ENCODE data around the gene DPP3. TPM values are rescaled to one million over a fixed set of nuclear protein-coding genes. Genes with fewer than 3 reads are reported as not detected.
"Not testable (repeated sequence)": the region's sequence is repeated elsewhere in the genome, so short reads cannot be mapped to it uniquely, and the experiment has no call there.

The DPP3 gene
- total RNA-seq, 2 donors from 2014 or later = 77.4 to 122 TPM

DNA sequence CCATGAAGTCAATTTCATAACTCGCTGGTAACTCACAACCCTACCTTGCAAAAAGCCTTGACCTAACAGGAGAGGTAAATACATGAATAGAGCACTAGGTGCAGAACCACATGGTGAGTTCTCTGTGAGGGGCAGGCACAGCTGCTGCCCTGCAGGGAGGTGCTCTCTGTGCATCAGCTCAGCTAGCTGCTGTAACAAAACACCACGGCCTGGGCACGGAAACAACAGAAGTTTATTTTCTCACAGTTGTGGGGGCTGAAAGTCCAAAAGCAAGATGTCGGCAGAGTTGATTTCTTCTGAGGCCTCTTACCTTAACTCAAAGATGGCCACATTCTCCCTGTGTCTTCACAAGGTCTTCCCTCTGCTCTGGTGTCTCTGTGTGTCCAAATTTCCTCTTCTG is 28.6 kb upstream of the DPP3 start:
- no peak overlapping the region for H3K4me3 Mint-ChIP-seq
- H3K4me1 Mint-ChIP-seq (ENCODE audit: low read depth in 2 of 2) = peaks cover 13 to 17% of the 10 kb centered on the region in 2 donors
- peaks cover 3 to 27% of the 10 kb centered on the region in 2 donors for H3K27me3 Mint-ChIP-seq
- H3K9me3 Mint-ChIP-seq = no peaks in the 10 kb centered on the region
- DNase-seq (ENCODE audit: low spot score) = no peak
- H3K36me3 Mint-ChIP-seq = no peaks in the 10 kb centered on the region
- no peak for ATAC-seq
- H3K27ac Mint-ChIP-seq = no peak overlapping the region

- Mint-ChIP-seq H3K27me3 (peaks cover 9 to 22% of the 10 kb centered on the region in 2 donors), H3K36me3 (no peaks in the 10 kb centered on the region), H3K27ac (no peak overlapping the region), H3K4me1 (ENCODE audit: low read depth in 2 of 2) (peaks cover 13 to 17% of the 10 kb centered on the region in 2 donors), H3K9me3 (no peaks in the 10 kb centered on the region), H3K4me3 (no peak overlapping the region)
- ATAC-seq = no peak
- DNase-seq (ENCODE audit: low spot score) = no peak
Observed at GRCh38 chr11:66454247-66454646, 26.0 kb upstream of the DPP3 start.

DNA sequence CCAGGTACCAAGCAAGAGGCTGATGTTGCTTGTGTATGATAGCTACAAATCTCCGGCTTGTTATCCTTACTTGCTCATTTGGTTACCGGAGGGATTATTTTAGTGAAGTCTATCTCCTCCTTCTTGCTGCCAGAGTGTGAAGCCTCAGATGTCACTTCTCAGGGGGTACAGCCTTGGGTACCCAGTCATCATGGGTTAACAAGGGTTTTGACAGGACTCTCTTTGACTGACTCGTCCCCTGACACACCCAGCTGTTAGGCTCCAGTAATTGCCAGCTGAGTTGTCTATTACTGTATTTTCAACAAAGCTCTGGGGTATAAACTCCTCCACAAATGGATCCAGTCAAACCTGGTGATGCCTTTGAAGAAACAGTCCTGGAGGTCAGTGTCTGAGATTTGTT is 25.4 kb upstream of the DPP3 start:
- peaks cover 9 to 22% of the 10 kb centered on the region in 2 donors for H3K27me3 Mint-ChIP-seq
- no peak overlapping the region for H3K4me3 Mint-ChIP-seq
- no peaks in the 10 kb centered on the region for H3K9me3 Mint-ChIP-seq
- no peak for ATAC-seq
- H3K4me1 Mint-ChIP-seq (ENCODE audit: low read depth in 2 of 2) = peaks cover 13 to 17% of the 10 kb centered on the region in 2 donors
- no peak for DNase-seq (ENCODE audit: low spot score)
- H3K36me3 Mint-ChIP-seq = no peaks in the 10 kb centered on the region
- peak overlapping the region in 1 of 2 donors; percentile 36 for H3K27ac Mint-ChIP-seq

DNA sequence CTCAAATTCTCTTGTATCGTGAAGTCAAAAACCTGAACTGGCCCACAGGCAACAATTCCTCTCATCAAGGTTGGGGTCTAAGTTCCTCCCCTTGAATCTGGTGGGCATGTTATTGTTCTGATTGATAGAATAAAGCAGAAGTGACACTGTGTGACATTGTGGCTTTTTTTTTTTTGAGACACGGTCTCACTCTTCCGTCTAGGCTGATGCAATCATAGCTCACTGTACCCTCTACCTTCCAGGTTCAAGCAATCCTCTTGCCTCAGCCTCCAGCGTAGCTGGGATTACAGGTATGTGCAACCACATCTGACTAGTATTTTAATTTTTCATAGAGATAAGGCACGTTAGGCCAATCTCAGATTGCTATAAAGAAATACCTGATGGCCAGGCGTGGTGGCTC is 22.4 kb upstream of the DPP3 start:
- H3K27me3 Mint-ChIP-seq = peaks cover 6 to 9% of the 10 kb centered on the region in 2 donors
- no peak overlapping the region for H3K27ac Mint-ChIP-seq
- no peaks in the 10 kb centered on the region for H3K36me3 Mint-ChIP-seq
- peaks cover 13 to 19% of the 10 kb centered on the region in 2 donors for H3K4me1 Mint-ChIP-seq (ENCODE audit: low read depth in 2 of 2)
- H3K4me3 Mint-ChIP-seq = no peak overlapping the region
- ATAC-seq (no peak), DNase-seq (ENCODE audit: low spot score) (no peak)
- no peaks in the 10 kb centered on the region for H3K9me3 Mint-ChIP-seq

DNA sequence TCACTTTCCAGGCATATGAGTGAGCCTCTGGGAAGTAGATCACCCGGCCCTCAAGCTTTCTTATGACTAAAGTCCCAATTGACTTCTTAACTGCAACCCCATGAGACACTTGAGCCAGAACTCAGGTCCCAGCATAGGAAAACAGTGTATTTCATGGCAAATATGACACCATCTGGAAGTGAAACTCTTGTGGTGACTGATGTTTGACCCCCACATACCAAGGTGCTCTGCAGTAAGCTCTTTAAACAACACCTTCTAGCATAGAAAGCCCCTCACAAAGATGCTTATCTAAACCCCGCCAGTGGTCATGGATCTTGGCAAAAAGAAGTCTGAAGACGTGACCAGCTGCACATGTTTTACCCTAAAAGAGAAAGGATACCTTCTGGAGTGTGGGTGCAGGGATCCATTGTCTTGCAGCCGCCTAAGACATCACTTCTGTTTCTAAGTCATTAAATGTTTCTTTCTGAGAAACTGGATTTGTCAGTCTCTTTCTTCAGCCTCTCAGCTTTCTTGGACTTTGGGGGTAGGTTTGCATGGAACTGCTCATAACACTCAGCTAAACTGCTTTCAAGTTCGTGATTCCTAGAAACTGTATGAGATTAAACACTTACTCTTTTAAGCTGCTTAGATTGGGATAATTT is 21.0 kb upstream of the DPP3 start:
- Mint-ChIP-seq H3K4me1 (ENCODE audit: low read depth in 2 of 2) (peaks cover 12 to 13% of the 10 kb centered on the region in 2 donors), H3K27ac (peak overlapping the region in 1 of 2 donors; percentile 37), H3K4me3 (no peak overlapping the region), H3K27me3 (peaks cover 6 to 9% of the 10 kb centered on the region in 2 donors), H3K36me3 (no peaks in the 10 kb centered on the region), H3K9me3 (no peaks in the 10 kb centered on the region)
- ATAC-seq (no peak), DNase-seq (ENCODE audit: low spot score) (no peak)

GRCh38 chr11:66462010-66462409 is 18.2 kb upstream of the DPP3 start:
- Mint-ChIP-seq H3K4me3 (no peak overlapping the region), H3K9me3 (no peaks in the 10 kb centered on the region), H3K27ac (no peak overlapping the region), H3K4me1 (ENCODE audit: low read depth in 2 of 2) (peaks cover 5 to 8% of the 10 kb centered on the region in 2 donors), H3K27me3 (peaks cover 0 to 6% of the 10 kb centered on the region in 2 donors), H3K36me3 (no peaks in the 10 kb centered on the region)
- DNase-seq (ENCODE audit: low spot score) = no peak
- no peak for ATAC-seq

GRCh38 chr11:66462911-66463310 is 17.3 kb upstream of the DPP3 start:
- DNase-seq (ENCODE audit: low spot score) (no peak), ATAC-seq (no peak)
- Mint-ChIP-seq H3K27ac (no peak overlapping the region), H3K4me1 (ENCODE audit: low read depth in 2 of 2) (peaks cover 5 to 11% of the 10 kb centered on the region in 2 donors), H3K4me3 (no peak overlapping the region), H3K36me3 (no peaks in the 10 kb centered on the region), H3K27me3 (peaks cover 0 to 6% of the 10 kb centered on the region in 2 donors), H3K9me3 (no peaks in the 10 kb centered on the region)

DNA sequence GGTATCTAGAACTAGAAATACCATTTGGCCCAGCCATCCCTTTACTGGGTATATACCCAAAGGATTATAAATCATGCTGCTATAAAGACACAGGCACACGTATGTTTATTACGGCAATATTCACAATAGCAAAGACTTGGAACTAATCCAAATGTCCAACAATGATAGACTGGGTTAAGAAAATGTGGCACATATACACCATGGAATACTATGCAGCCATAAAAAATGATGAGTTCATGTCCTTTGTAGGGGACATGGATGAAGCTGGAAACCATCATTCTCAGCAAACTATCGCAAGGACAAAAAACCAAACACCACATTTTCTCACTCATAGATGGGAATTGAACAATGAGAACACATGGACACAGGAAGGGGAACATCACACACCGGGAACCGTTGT is 16.1 kb upstream of the DPP3 start:
- H3K36me3 Mint-ChIP-seq; H3K9me3 Mint-ChIP-seq; H3K27ac Mint-ChIP-seq; H3K27me3 Mint-ChIP-seq; DNase-seq (ENCODE audit: low spot score); H3K4me3 Mint-ChIP-seq; ATAC-seq: not testable (repeated sequence)
- H3K4me1 Mint-ChIP-seq (ENCODE audit: low read depth in 2 of 2) = peaks cover 5 to 14% of the 10 kb centered on the region in 2 donors

DNA sequence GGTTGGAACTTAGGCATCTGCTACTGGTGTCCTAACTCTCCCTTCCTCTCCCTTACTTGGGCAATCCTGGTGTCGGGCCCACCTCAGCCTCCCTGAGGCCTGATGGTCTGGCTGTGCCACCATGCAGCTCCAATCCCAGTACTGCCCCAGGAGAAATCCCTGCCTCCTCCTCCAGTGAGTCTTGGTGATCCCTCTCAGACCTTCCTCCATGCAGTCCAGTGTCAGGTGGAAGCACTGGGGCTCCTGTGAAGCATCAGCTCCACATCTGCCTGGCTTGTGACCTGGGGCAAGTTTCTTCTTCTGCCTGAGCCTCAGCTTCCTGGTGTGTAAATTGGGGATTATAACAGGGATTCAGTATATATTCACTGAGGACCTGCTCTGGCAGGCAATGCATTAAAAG is 15.3 kb upstream of the DPP3 start:
- Mint-ChIP-seq H3K4me1 (ENCODE audit: low read depth in 2 of 2) (peaks cover 5 to 14% of the 10 kb centered on the region in 2 donors), H3K9me3 (no peaks in the 10 kb centered on the region), H3K27ac (no peak overlapping the region), H3K4me3 (no peak overlapping the region), H3K27me3 (no peaks in the 10 kb centered on the region), H3K36me3 (no peaks in the 10 kb centered on the region)
- no peak for ATAC-seq
- no peak for DNase-seq (ENCODE audit: low spot score)

DNA sequence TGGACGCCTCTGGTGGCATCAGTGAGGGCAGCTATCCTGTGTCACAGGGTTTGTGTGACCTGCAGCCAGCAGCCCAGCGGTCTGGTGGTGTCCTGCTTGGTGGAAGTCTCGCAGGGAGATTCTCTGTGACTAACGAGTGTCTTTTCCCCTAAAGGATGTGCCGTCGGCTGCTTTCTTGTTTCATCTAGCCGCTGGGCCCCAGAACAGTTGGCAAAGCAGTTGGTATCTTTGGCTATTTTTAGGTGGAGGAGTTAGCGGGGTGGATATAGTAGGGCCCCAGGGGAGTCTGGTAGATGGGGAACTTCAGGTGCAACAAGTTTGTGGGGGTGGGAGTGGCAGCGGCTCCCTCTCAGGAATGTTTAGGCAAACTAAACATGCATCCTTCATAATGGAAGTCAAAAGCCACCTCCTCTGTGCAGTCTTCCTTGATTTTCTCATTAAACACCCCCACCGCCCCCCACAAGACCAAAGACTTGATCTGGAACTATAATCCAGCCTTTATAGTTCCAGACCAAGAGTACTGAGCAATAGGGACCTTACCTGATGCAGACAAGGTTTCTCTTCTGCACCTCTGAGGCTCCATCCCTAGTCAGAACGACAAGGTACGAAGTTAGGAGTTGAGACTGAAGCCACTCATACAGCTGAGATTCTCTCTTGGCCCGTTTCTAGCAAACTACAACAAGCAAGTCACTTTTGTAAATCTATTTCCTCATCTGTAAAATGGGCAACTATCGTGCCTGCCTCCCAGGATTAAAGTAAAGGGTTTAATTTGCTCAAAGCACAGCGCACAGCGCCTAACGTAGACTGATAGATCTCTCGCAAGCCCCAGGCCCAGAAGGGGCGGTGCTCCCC is 14.6 kb upstream of the DPP3 start:
- H3K4me3 Mint-ChIP-seq = peak overlapping the region; percentile 85
- no peaks in the 10 kb centered on the region for H3K27me3 Mint-ChIP-seq
- H3K36me3 Mint-ChIP-seq = no peaks in the 10 kb centered on the region
- no peaks in the 10 kb centered on the region for H3K9me3 Mint-ChIP-seq
- peaks cover 5 to 14% of the 10 kb centered on the region in 2 donors for H3K4me1 Mint-ChIP-seq (ENCODE audit: low read depth in 2 of 2)
- no peak for ATAC-seq
- DNase-seq (ENCODE audit: low spot score) = no peak
- peak overlapping the region in 1 of 2 donors; percentile 40 for H3K27ac Mint-ChIP-seq

DNA sequence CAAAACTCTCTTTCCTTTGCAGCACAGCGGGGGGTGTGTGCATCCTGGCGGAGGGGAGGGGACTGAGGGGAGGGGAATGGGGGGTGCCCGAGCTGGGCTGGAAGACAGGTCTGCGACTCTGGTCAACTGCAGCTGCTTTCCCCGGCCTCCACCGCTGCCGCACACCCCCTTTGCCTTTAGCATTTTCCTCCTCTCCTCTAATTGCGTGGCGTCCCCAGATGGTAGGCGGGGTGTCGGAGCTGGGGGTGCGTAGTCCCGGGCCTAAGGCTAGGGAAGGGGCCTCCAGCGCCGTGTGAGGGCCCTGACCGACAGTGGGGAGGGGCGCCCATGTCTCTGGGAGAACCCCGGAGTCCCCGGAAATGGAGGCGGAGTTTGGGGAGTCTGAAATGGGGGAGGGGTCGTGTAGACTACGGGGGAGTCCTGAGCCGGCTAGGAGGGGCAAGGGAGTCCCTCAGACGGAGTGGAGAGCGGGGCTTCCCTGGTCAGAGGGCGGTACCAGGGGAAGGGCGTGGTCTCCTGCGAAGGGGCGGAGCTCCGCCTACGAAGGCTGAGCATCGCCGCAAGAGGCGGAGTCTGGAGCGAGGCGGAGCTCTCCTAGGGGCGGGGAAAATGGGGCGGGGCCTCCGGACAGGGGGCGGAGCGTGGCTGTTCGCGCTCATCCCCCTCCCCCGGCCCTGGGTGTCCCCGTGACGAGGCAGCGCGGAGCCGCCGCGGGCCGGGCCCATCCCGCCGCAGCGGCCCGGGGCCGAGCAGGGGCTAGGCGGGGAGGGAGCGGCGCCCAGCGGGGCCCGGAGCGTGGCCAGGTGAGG is 13.8 kb upstream of the DPP3 start, which contains the start of gene PELI3:
Gene PELI3 (plus strand): TSS at position 681 of the 809 bp plus-strand sequence. CDS start 1,224 bp downstream, outside the sequence.
- H3K27me3 Mint-ChIP-seq = no peaks in the 10 kb centered on the region
- peak; percentile 92 for DNase-seq (ENCODE audit: low spot score)
- peak within 1 kb of the TSS in 1 of 2 donors; percentile 62 for H3K27ac Mint-ChIP-seq
- peaks cover 5 to 14% of the 10 kb centered on the region in 2 donors for H3K4me1 Mint-ChIP-seq (ENCODE audit: low read depth in 2 of 2)
- H3K9me3 Mint-ChIP-seq = no peaks in the 10 kb centered on the region
- no peaks in the 10 kb centered on the region for H3K36me3 Mint-ChIP-seq
- ATAC-seq = peak; percentile 96 to 97
- H3K4me3 Mint-ChIP-seq = peak within 1 kb of the TSS; percentile 87

GRCh38 chr11:66467034-66467659 is 13.1 kb upstream of the DPP3 start:
- DNase-seq (ENCODE audit: low spot score) (no peak), ATAC-seq (peak in 1 of 2 donors; percentile 68)
- Mint-ChIP-seq H3K27me3 (no peaks in the 10 kb centered on the region), H3K4me3 (peak overlapping the region; percentile 87), H3K36me3 (no peaks in the 10 kb centered on the region), H3K9me3 (no peaks in the 10 kb centered on the region), H3K27ac (peak overlapping the region in 1 of 2 donors; percentile 62), H3K4me1 (ENCODE audit: low read depth in 2 of 2) (peaks cover 5 to 14% of the 10 kb centered on the region in 2 donors)

DNA sequence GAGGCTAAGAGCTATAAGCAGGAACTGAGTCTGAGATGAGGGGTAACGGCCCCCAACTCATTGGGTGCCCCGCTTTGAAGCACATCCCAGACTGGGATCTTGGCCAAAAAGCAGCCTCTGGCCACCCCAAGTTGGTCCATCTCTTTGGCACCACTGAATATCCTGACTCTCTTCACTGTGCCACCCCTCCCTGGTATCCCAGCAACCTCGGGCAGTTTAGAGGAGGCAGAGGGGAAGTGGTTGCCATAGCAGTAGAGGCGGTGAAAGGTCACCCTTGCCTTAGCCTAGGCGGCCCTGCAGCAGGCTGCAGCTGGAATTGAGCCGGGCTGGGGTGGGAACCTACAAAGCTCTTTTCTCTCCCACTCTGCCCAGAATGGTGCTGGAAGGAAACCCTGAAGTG is 12.5 kb upstream of the DPP3 start:
- no peaks in the 10 kb centered on the region for H3K27me3 Mint-ChIP-seq
- H3K9me3 Mint-ChIP-seq = no peaks in the 10 kb centered on the region
- ATAC-seq = no peak
- no peak for DNase-seq (ENCODE audit: low spot score)
- peaks cover 5 to 11% of the 10 kb centered on the region in 2 donors for H3K4me1 Mint-ChIP-seq (ENCODE audit: low read depth in 2 of 2)
- peak overlapping the region in 1 of 2 donors; percentile 62 for H3K27ac Mint-ChIP-seq
- H3K4me3 Mint-ChIP-seq = peak overlapping the region; percentile 87
- no peaks in the 10 kb centered on the region for H3K36me3 Mint-ChIP-seq
